ENCODE data around the gene MEOX2.

DNA sequence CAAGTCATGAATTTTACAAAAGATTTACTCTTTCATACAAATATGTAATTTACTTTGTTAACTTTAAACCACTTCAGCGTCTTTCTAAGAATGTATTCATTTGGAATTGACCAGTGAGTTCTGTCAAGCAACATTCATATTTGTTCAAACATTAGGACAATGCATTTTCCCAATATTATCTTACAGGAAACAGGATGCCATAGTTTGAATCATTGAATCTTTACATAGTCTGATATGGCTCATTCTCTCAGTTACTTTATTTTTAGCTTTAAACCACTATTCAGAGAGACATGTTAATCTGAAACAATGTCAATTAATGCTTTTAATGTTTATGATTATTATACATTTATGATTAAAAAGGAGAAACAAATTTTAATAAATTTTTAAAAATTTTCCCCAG is 21.1 kb upstream of the MEOX2 start:
- TF ChIP-seq, protein P1, sequence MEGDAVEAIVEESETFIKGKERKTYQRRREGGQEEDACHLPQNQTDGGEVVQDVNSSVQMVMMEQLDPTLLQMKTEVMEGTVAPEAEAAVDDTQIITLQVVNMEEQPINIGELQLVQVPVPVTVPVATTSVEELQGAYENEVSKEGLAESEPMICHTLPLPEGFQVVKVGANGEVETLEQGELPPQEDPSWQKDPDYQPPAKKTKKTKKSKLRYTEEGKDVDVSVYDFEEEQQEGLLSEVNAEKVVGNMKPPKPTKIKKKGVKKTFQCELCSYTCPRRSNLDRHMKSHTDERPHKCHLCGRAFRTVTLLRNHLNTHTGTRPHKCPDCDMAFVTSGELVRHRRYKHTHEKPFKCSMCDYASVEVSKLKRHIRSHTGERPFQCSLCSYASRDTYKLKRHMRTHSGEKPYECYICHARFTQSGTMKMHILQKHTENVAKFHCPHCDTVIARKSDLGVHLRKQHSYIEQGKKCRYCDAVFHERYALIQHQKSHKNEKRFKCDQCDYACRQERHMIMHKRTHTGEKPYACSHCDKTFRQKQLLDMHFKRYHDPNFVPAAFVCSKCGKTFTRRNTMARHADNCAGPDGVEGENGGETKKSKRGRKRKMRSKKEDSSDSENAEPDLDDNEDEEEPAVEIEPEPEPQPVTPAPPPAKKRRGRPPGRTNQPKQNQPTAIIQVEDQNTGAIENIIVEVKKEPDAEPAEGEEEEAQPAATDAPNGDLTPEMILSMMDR (IDR thresholded peaks at IDR 0.05; ENCODE audit: insufficient read depth, low read length) = no peak
- TF ChIP-seq, protein P2, sequence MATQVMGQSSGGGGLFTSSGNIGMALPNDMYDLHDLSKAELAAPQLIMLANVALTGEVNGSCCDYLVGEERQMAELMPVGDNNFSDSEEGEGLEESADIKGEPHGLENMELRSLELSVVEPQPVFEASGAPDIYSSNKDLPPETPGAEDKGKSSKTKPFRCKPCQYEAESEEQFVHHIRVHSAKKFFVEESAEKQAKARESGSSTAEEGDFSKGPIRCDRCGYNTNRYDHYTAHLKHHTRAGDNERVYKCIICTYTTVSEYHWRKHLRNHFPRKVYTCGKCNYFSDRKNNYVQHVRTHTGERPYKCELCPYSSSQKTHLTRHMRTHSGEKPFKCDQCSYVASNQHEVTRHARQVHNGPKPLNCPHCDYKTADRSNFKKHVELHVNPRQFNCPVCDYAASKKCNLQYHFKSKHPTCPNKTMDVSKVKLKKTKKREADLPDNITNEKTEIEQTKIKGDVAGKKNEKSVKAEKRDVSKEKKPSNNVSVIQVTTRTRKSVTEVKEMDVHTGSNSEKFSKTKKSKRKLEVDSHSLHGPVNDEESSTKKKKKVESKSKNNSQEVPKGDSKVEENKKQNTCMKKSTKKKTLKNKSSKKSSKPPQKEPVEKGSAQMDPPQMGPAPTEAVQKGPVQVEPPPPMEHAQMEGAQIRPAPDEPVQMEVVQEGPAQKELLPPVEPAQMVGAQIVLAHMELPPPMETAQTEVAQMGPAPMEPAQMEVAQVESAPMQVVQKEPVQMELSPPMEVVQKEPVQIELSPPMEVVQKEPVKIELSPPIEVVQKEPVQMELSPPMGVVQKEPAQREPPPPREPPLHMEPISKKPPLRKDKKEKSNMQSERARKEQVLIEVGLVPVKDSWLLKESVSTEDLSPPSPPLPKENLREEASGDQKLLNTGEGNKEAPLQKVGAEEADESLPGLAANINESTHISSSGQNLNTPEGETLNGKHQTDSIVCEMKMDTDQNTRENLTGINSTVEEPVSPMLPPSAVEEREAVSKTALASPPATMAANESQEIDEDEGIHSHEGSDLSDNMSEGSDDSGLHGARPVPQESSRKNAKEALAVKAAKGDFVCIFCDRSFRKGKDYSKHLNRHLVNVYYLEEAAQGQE (IDR thresholded peaks at IDR 0.05; ENCODE audit: insufficient replicate concordance, low read depth) = no peak
- TF ChIP-seq POLR2AphosphoS5 (IDR thresholded peaks at IDR 0.05; ENCODE audit: low read depth) = no peak
